OCI-LY7 (cell line): ENCODE measurements around the gene MYLK. TPM values are rescaled to one million over a fixed set of nuclear protein-coding genes. Genes with fewer than 3 reads are reported as not detected.

Experiments
- BruUV-seq: library from RNA; stranded (reverse); fragments of 400-500 nt; replicated peaks from 2 replicates; lab custom pipeline; 2021; lab: Mats Ljungman, UMichigan
- CTCF ChIA-PET: fragments of 300-600 bp; sonication (Branson Sonifier 250); formaldehyde crosslinking; loops from one replicate; lab custom pipeline; 2022; ENCODE audit warnings: antibody characterized with exemption; ENCODE audit not compliant: unreplicated experiment; lab: Charles Lee
- POLR2A ChIA-PET: fragments of 300-600 bp; sonication (Branson Sonifier 250); formaldehyde crosslinking; loops from one replicate; lab custom pipeline; 2022; ENCODE audit warnings: antibody characterized with exemption; lab: Charles Lee
- DNase-seq: peaks from one replicate; pipeline ENCODE4 v3.0.0-alpha.2; 2015; ENCODE audit warnings: low spot score
- H2AFZ ChIP-seq: fragments of 200-600 bp; sonication (generic), shearing (Covaris generic); 2 replicates; pipeline ENCODE4 v1.6.1; 2014; ENCODE audit warnings: mild to moderate bottlenecking, antibody characterized with exemption, low read length, moderate library complexity
- H3K27ac ChIP-seq: fragments of 200-600 bp; sonication (generic); 2 replicates; pipeline ENCODE4 v1.5.1; 2014; ENCODE audit warnings: mixed run types, low read depth, mild to moderate bottlenecking, moderate library complexity, low read length, inconsistent platforms; ENCODE audit not compliant: poor library complexity, severe bottlenecking
- H3K36me3 ChIP-seq: fragments of 200-600 bp; sonication (generic); 2 replicates; pipeline ENCODE4 v1.6.1; 2014; ENCODE audit warnings: mild to moderate bottlenecking, antibody characterized with exemption, low read length, moderate library complexity, mixed read lengths; ENCODE audit not compliant: insufficient read depth
- H3K4me1 ChIP-seq: fragments of 200-600 bp; sonication (generic); 2 replicates; pipeline ENCODE4 v1.5.1; 2014; ENCODE audit warnings: mild to moderate bottlenecking, low read length; ENCODE audit not compliant: insufficient read depth, poor library complexity, severe bottlenecking
- H3K4me2 ChIP-seq: fragments of 200-600 bp; sonication (generic); 2 replicates; pipeline ENCODE4 v1.6.1; 2014; ENCODE audit warnings: mild to moderate bottlenecking, low read length
- H3K4me3 ChIP-seq: fragments of 200-600 bp; sonication (generic); 2 replicates; pipeline ENCODE4 v1.5.1; 2014; ENCODE audit warnings: mild to moderate bottlenecking, low read depth, low read length; ENCODE audit not compliant: poor library complexity, severe bottlenecking
- H3K79me2 ChIP-seq: fragments of 200-600 bp; sonication (generic); 2 replicates; pipeline ENCODE4 v1.6.1; 2016; ENCODE audit warnings: low read depth, mild to moderate bottlenecking, low read length, moderate library complexity, mixed read lengths; ENCODE audit not compliant: insufficient read depth
- H3K9me2 ChIP-seq: fragments of 200-600 bp; sonication (generic); 2 replicates; pipeline ENCODE4 v1.6.1; 2016; ENCODE audit warnings: mild to moderate bottlenecking, low read length, mixed read lengths; ENCODE audit not compliant: insufficient read depth
- H3K9me3 ChIP-seq: fragments of 200-600 bp; sonication (generic); 2 replicates; pipeline ENCODE4 v1.6.1; 2014; ENCODE audit warnings: mild to moderate bottlenecking, mixed run types, low read length, mixed read lengths
- H4K20me1 ChIP-seq: fragments of 200-600 bp; sonication (generic); 2 replicates; pipeline ENCODE4 v1.6.1; 2014; ENCODE audit warnings: mild to moderate bottlenecking, antibody characterized with exemption, low read length, moderate library complexity, mixed read lengths; ENCODE audit not compliant: insufficient read depth
- EZH2phosphoT487 ChIP-seq: fragments of 200-600 bp; sonication (generic); IDR thresholded peaks from 2 replicates; pipeline ENCODE4 v1.6.1; 2018; ENCODE audit warnings: low read depth, borderline replicate concordance, mild to moderate bottlenecking, mixed run types, antibody characterized with exemption, low read length, moderate library complexity, mixed read lengths
- intact Hi-C: fragments of 100-400 bp; cut with micrococcal nuclease; formaldehyde crosslinking; loops from one replicate; pipeline ENCODE4 v1.10.0; 2022; ENCODE audit not compliant: unreplicated experiment
- total RNA-seq, 2 experiments: library from RNA; depleted of rRNA in 1 of 2; stranded (reverse); fragments of >200 nt in 1 of 2; shearing (Covaris generic) in 1 of 2; gene quantifications; 2 replicates each; pipeline ENCODE4 v1.2.3, GENCODE V29; 2014 to 2022
- TF ChIP-seq, protein P1 (sequence below): fragments of 200-600 bp; sonication (generic); conservative IDR thresholded peaks from 2 replicates; pipeline ENCODE4 v1.5.1; 2014; ENCODE audit warnings: mild to moderate bottlenecking, antibody characterized with exemption, low read length, moderate library complexity, mixed read lengths

The MYLK gene
- total RNA-seq, 2 experiments from 2014 or later = not detected

DNA sequence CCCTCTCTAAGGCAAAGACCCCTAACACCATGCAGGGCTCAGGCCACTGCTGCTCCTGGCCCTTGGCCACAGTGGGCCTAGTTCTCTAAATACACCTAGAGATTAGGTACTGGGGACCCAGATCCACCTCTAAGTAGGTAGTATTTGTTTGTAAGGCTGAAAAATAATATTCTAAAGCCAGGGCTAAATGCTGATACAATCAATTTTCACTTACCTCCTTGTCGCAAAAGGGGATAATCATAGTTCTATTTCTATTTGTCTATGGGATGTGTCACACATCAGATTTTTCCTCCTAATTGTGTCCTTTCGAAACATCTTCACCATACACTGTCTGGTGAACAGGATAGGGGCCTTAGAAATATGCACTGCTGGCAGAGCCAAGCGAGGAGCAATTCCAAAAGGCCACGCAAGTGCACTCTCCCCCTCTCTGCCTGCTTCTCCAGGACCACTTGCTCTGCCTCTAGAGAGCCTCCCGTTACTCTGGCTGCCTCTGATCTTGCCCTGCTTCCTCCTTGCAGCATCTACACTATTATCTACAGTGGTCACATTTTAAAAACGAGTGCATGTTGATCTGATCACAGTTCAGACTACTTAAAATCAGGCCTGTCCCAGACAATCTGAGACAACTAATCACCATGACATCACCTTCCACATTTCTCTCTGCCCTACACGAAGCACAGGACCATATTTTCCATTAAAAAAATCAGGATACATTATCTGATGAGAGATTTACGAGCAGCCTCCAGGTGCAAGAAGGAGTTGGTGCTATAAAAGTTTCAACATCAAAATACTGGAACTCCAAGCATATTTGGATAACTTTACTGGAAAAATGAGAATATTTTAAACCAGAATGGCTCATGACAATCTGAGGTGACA, 115.4 kb downstream of the MYLK start:
- DNase-seq = no peak
- POLR2A ChIA-PET = no interaction called here
- CTCF ChIA-PET = no interaction called here
- Histone ChIP-seq H3K4me2 (no peak overlapping the region), H2AFZ (no peak overlapping the region), H4K20me1 (no peaks in the 10 kb centered on the region), H3K4me3 (no peak overlapping the region), H3K36me3 (no peaks in the 10 kb centered on the region), H3K79me2 (no peaks in the 10 kb centered on the region), H3K9me2 (no peaks in the 10 kb centered on the region), H3K4me1 (no peaks in the 10 kb centered on the region), H3K27ac (no peak overlapping the region), H3K9me3 (no peaks in the 10 kb centered on the region)
- intact Hi-C loops = no loop called here
- no TSS peak for BruUV-seq
- TF ChIP-seq, protein P1, sequence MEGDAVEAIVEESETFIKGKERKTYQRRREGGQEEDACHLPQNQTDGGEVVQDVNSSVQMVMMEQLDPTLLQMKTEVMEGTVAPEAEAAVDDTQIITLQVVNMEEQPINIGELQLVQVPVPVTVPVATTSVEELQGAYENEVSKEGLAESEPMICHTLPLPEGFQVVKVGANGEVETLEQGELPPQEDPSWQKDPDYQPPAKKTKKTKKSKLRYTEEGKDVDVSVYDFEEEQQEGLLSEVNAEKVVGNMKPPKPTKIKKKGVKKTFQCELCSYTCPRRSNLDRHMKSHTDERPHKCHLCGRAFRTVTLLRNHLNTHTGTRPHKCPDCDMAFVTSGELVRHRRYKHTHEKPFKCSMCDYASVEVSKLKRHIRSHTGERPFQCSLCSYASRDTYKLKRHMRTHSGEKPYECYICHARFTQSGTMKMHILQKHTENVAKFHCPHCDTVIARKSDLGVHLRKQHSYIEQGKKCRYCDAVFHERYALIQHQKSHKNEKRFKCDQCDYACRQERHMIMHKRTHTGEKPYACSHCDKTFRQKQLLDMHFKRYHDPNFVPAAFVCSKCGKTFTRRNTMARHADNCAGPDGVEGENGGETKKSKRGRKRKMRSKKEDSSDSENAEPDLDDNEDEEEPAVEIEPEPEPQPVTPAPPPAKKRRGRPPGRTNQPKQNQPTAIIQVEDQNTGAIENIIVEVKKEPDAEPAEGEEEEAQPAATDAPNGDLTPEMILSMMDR = no peak

DNA sequence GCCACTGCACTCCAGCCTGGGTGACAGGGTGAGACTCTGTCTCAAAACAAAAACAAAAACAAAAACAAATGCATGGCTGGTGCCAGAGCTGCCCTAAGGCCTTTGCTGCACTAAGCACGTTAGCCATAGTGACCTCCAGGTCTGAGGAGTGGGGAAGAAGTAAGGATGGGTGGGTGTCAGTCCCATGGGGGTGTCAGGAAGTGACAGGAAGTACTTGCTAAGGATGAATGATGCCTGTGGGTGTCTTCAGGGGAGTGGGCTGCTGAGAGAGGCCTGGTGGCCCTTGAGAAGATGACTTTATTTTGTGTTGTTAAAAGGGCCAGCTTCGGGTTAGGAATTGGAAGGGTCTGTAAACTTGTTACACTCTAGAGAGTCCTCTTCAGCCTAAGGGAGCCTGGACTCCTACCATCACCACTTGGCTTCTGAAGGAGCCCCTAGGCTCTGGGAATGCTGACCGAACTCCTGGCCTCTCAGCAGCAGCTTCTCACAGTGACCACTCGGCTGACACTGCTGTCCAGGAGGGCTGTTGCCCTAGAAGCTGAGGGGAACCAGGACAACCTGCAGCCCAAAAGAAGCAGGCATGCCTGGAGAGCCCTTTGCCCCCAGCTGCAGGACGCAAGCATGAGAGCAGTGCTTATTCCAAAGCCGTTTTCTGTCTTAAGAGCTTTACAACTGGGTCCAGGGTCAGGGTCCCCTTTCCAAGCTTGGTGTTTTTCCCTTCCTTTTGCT, 116.4 kb downstream of the MYLK start:
- Histone ChIP-seq H4K20me1 (no peaks in the 10 kb centered on the region), H3K9me3 (no peaks in the 10 kb centered on the region), H3K9me2 (no peaks in the 10 kb centered on the region), H3K27ac (no peak overlapping the region), H3K36me3 (no peaks in the 10 kb centered on the region), H3K4me1 (no peaks in the 10 kb centered on the region), H3K4me3 (no peak overlapping the region), H3K4me2 (no peak overlapping the region), H2AFZ (no peak overlapping the region), H3K79me2 (no peaks in the 10 kb centered on the region)
- TF ChIP-seq, protein P1 = no peak
- no peak for TF ChIP-seq EZH2phosphoT487
- CTCF ChIA-PET = no interaction called here
- BruUV-seq = no TSS peak
- no peak for DNase-seq
- intact Hi-C loops = no loop called here
- POLR2A ChIA-PET = no interaction called here

DNA sequence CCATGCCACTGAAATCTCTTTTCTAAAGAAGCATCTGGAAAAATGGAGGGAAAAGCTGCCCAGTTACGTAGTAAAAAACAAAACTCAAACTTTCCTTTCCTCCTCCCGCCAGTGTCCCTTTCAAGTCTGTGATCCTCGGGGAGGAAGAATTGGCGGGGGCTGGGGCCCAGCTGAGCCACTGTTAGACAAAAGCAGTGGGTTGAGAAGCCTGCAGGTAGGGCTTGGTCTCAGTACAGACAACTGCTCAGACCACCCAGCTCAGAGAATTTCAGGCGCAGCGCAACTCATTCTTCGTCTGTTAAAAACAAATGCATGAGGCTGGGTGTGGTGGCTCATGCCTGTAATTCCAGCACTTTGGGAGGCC, 117.1 kb downstream of the MYLK start:
- Histone ChIP-seq H3K4me2 (no peak overlapping the region), H3K79me2 (no peaks in the 10 kb centered on the region), H3K4me1 (no peaks in the 10 kb centered on the region), H2AFZ (no peak overlapping the region), H3K27ac (no peak overlapping the region), H3K9me2 (no peaks in the 10 kb centered on the region), H3K36me3 (no peaks in the 10 kb centered on the region), H3K4me3 (no peak overlapping the region), H3K9me3 (no peaks in the 10 kb centered on the region), H4K20me1 (no peaks in the 10 kb centered on the region)
- ChIA-PET POLR2A (no interaction called here), CTCF (no interaction called here)
- intact Hi-C loops = no loop called here
- no TSS peak for BruUV-seq
- TF ChIP-seq, protein P1 = no peak
- no peak for TF ChIP-seq EZH2phosphoT487
- DNase-seq = no peak
